SJCRH30 (cell line): ENCODE measurements around the gene NCAM1. TPM values are rescaled to one million over a fixed set of nuclear protein-coding genes. Genes with fewer than 3 reads are reported as not detected.

Experiments used
- DNase-seq, 2 experiments: peaks; one replicate each; pipeline ENCODE4 v3.0.0-alpha.2; 2015 to 2020
- H3K27ac ChIP-seq: fragments of 250-450 bp; sonication (Bioruptor Pico); 2 replicates; pipeline ENCODE4 v1.5.1; 2020; ENCODE audit warnings: mild to moderate bottlenecking, moderate library complexity
- H3K27me3 ChIP-seq: fragments of 250-450 bp; sonication (Bioruptor Pico); 2 replicates; pipeline ENCODE4 v1.5.1; 2020; ENCODE audit warnings: mild to moderate bottlenecking, moderate library complexity
- H3K36me3 ChIP-seq: fragments of 250-450 bp; sonication (Bioruptor Pico); 2 replicates; pipeline ENCODE4 v1.5.1; 2020; ENCODE audit warnings: mild to moderate bottlenecking, moderate library complexity
- H3K4me1 ChIP-seq: fragments of 250-450 bp; sonication (Bioruptor Pico); 2 replicates; pipeline ENCODE4 v1.5.1; 2020; ENCODE audit warnings: mild to moderate bottlenecking, moderate library complexity
- H3K4me3 ChIP-seq: fragments of 250-450 bp; sonication (Bioruptor Pico); 2 replicates; pipeline ENCODE4 v1.5.1; 2020; ENCODE audit warnings: mild to moderate bottlenecking, moderate library complexity
- H3K9me3 ChIP-seq: fragments of 250-450 bp; sonication (Bioruptor Pico); replicated peaks from 2 replicates; pipeline ENCODE4 v1.5.1; 2020; ENCODE audit warnings: mild to moderate bottlenecking, moderate library complexity
- total RNA-seq: library from RNA; depleted of rRNA; stranded (reverse); fragments of >200 nt; shearing (Covaris generic); gene quantifications from 2 replicates; pipeline ENCODE4 v1.2.3, GENCODE V29; 2014

Gene NCAM1
- total RNA-seq, 1 experiment from 2014 or later = 86.8 TPM

- H3K36me3 ChIP-seq = peaks cover 8% of the 10 kb centered on the region; the same call in 1 of the 2 replicates
- H3K27ac ChIP-seq = no peak overlapping the region
- H3K4me3 ChIP-seq = no peak overlapping the region
- H3K9me3 ChIP-seq = no peaks in the 10 kb centered on the region
- no peak for DNase-seq
- no peaks in the 10 kb centered on the region for H3K27me3 ChIP-seq
- no peaks in the 10 kb centered on the region for H3K4me1 ChIP-seq
These were observed 304.1 kb downstream of the NCAM1 start for GRCh38 chr11:113265362-113265761.

- Histone ChIP-seq H3K4me1 (no peaks in the 10 kb centered on the region), H3K9me3 (no peaks in the 10 kb centered on the region), H3K27ac (no peak overlapping the region), H3K4me3 (no peak overlapping the region), H3K27me3 (no peaks in the 10 kb centered on the region), H3K36me3 (peaks cover 5% of the 10 kb centered on the region; the same call in 1 of the 2 replicates)
- no peak for DNase-seq
These were observed 306.3 kb downstream of the NCAM1 start for GRCh38 chr11:113267493-113267892.

GRCh38 chr11:113269096-113269495 is 307.9 kb downstream of the NCAM1 start:
- no peak overlapping the region for H3K27ac ChIP-seq
- H3K27me3 ChIP-seq = no peaks in the 10 kb centered on the region
- no peaks in the 10 kb centered on the region for H3K9me3 ChIP-seq
- peaks cover 5% of the 10 kb centered on the region; the same call in 1 of the 2 replicates for H3K36me3 ChIP-seq
- H3K4me3 ChIP-seq = no peak overlapping the region
- no peaks in the 10 kb centered on the region for H3K4me1 ChIP-seq
- DNase-seq = no peak

GRCh38 chr11:113269636-113270035 is 308.4 kb downstream of the NCAM1 start:
- Histone ChIP-seq H3K4me3 (no peak overlapping the region), H3K27me3 (no peaks in the 10 kb centered on the region)

GRCh38 chr11:113270080-113270479 is 308.9 kb downstream of the NCAM1 start:
- DNase-seq = no peak
- Histone ChIP-seq H3K36me3 (peaks cover 5% of the 10 kb centered on the region; the same call in 1 of the 2 replicates), H3K4me1 (no peaks in the 10 kb centered on the region), H3K27me3 (no peaks in the 10 kb centered on the region), H3K4me3 (no peak overlapping the region), H3K27ac (no peak overlapping the region), H3K9me3 (no peaks in the 10 kb centered on the region)

More at GRCh38 chr11:113269636-113270035, 308.4 kb downstream of the NCAM1 start:
- no peaks in the 10 kb centered on the region for H3K9me3 ChIP-seq
- H3K27ac ChIP-seq = no peak overlapping the region
- no peaks in the 10 kb centered on the region for H3K4me1 ChIP-seq
- peaks cover 5% of the 10 kb centered on the region; the same call in 1 of the 2 replicates for H3K36me3 ChIP-seq
- DNase-seq = no peak

- Histone ChIP-seq H3K27ac (no peak overlapping the region), H3K4me1 (no peaks in the 10 kb centered on the region), H3K9me3 (no peaks in the 10 kb centered on the region), H3K4me3 (no peak overlapping the region), H3K36me3 (peaks cover 3% of the 10 kb centered on the region; the same call in 1 of the 2 replicates), H3K27me3 (no peaks in the 10 kb centered on the region)
- DNase-seq = no peak
These were observed 310.5 kb downstream of the NCAM1 start for GRCh38 chr11:113271551-113272245.

- Histone ChIP-seq H3K9me3 (no peaks in the 10 kb centered on the region), H3K27me3 (no peaks in the 10 kb centered on the region), H3K36me3 (no peaks in the 10 kb centered on the region; the same call in 1 of the 2 replicates), H3K27ac (no peak overlapping the region), H3K4me3 (no peak overlapping the region), H3K4me1 (no peaks in the 10 kb centered on the region)
- no peak for DNase-seq
These were observed 311.1 kb downstream of the NCAM1 start for GRCh38 chr11:113272281-113272680.

- DNase-seq = no peak
- Histone ChIP-seq H3K9me3 (no peaks in the 10 kb centered on the region), H3K4me3 (no peak overlapping the region), H3K36me3 (no peaks in the 10 kb centered on the region; the same call in 1 of the 2 replicates), H3K27ac (no peak overlapping the region), H3K27me3 (no peaks in the 10 kb centered on the region), H3K4me1 (no peaks in the 10 kb centered on the region)
These were observed 311.9 kb downstream of the NCAM1 start for GRCh38 chr11:113272927-113273615.

- Histone ChIP-seq H3K36me3 (no peaks in the 10 kb centered on the region; the same call in 1 of the 2 replicates), H3K27ac (no peak overlapping the region), H3K4me3 (no peak overlapping the region), H3K27me3 (no peaks in the 10 kb centered on the region), H3K4me1 (no peaks in the 10 kb centered on the region), H3K9me3 (no peaks in the 10 kb centered on the region)
- no peak for DNase-seq
These were observed 312.5 kb downstream of the NCAM1 start for GRCh38 chr11:113273720-113274119.

- no peak overlapping the region for H3K4me3 ChIP-seq
- no peak for DNase-seq
These were observed 313.7 kb downstream of the NCAM1 start for GRCh38 chr11:113274713-113275582.

GRCh38 chr11:113275602-113276001 is 314.4 kb downstream of the NCAM1 start:
- Histone ChIP-seq H3K27me3 (no peaks in the 10 kb centered on the region), H3K27ac (no peak overlapping the region), H3K4me1 (no peaks in the 10 kb centered on the region), H3K4me3 (no peak overlapping the region), H3K36me3 (no peaks in the 10 kb centered on the region; the same call in 1 of the 2 replicates), H3K9me3 (no peaks in the 10 kb centered on the region)
- no peak for DNase-seq

More at GRCh38 chr11:113274713-113275582, 313.7 kb downstream of the NCAM1 start:
- Histone ChIP-seq H3K36me3 (no peaks in the 10 kb centered on the region; the same call in 1 of the 2 replicates), H3K27ac (no peak overlapping the region), H3K27me3 (no peaks in the 10 kb centered on the region), H3K4me1 (no peaks in the 10 kb centered on the region), H3K9me3 (no peaks in the 10 kb centered on the region)

- Histone ChIP-seq H3K27me3 (no peaks in the 10 kb centered on the region), H3K4me3 (no peak overlapping the region), H3K4me1 (no peaks in the 10 kb centered on the region), H3K27ac (no peak overlapping the region), H3K9me3 (no peaks in the 10 kb centered on the region), H3K36me3 (no peaks in the 10 kb centered on the region; the same call in 1 of the 2 replicates)
- DNase-seq = no peak
These were observed 315.2 kb downstream of the NCAM1 start for GRCh38 chr11:113276466-113276865.

- no peak for DNase-seq
- Histone ChIP-seq H3K27ac (no peak overlapping the region), H3K4me1 (no peaks in the 10 kb centered on the region), H3K36me3 (no peaks in the 10 kb centered on the region; the same call in 1 of the 2 replicates), H3K9me3 (no peaks in the 10 kb centered on the region), H3K27me3 (no peaks in the 10 kb centered on the region), H3K4me3 (no peak overlapping the region)
These were observed 316.7 kb downstream of the NCAM1 start for GRCh38 chr11:113277907-113278306.

- H3K36me3 ChIP-seq = no peaks in the 10 kb centered on the region; the same call in 1 of the 2 replicates
- H3K4me1 ChIP-seq = no peaks in the 10 kb centered on the region
- no peak for DNase-seq
- H3K9me3 ChIP-seq = no peaks in the 10 kb centered on the region
- H3K27ac ChIP-seq = no peak overlapping the region
- H3K27me3 ChIP-seq = no peaks in the 10 kb centered on the region
- H3K4me3 ChIP-seq = no peak overlapping the region
These were observed 317.3 kb downstream of the NCAM1 start for GRCh38 chr11:113278481-113278880.
